GM23338 (cell line): ENCODE measurements around the gene SPART. TPM values are rescaled to one million over a fixed set of nuclear protein-coding genes. Genes with fewer than 3 reads are reported as not detected.

Source experiments
- ATAC-seq: fragments of 200-7000 bp; cut with Tn5 transposase; 3 replicates; pipeline ENCODE4 v1.9.1; 2020
- DNase-seq: peaks from one replicate; pipeline ENCODE4 v3.0.0-alpha.2; 2015; ENCODE audit warnings: low spot score
- H2AFZ ChIP-seq: fragments of 200-600 bp; sonication (generic); 2 replicates; pipeline ENCODE4 v1.8.0; 2016; ENCODE audit warnings: antibody characterized with exemption, mild to moderate bottlenecking, moderate library complexity
- H3F3A ChIP-seq: fragments of 200-600 bp; sonication (generic); replicated peaks from 2 replicates; pipeline ENCODE4 v1.8.0; 2017; ENCODE audit warnings: antibody characterized with exemption, mixed run types, low read depth
- H3K27ac ChIP-seq: fragments of 200-600 bp; sonication (generic); 2 replicates; pipeline ENCODE4 v1.6.1; 2016; ENCODE audit warnings: low read depth
- H3K27me3 ChIP-seq: fragments of 200-600 bp; sonication (generic); 2 replicates; pipeline ENCODE4 v1.8.0; 2016; ENCODE audit warnings: mild to moderate bottlenecking, mixed run types, moderate library complexity; ENCODE audit not compliant: insufficient read depth
- H3K36me3 ChIP-seq: fragments of 200-600 bp; sonication (generic); 2 replicates; pipeline ENCODE4 v1.8.0; 2016; ENCODE audit warnings: mild to moderate bottlenecking; ENCODE audit not compliant: insufficient read depth
- H3K4me1 ChIP-seq: fragments of 200-600 bp; sonication (generic); 2 replicates; pipeline ENCODE4 v1.8.0; 2016; ENCODE audit warnings: mild to moderate bottlenecking, moderate library complexity; ENCODE audit not compliant: insufficient read depth
- H3K4me2 ChIP-seq: fragments of 200-600 bp; sonication (generic); 2 replicates; pipeline ENCODE4 v1.7.1; 2017; ENCODE audit warnings: mixed run types
- H3K4me3 ChIP-seq: fragments of 200-600 bp; sonication (generic); 2 replicates; pipeline ENCODE4 v1.6.1; 2016; ENCODE audit warnings: mixed run types
- H3K79me2 ChIP-seq: fragments of 200-600 bp; sonication (generic); replicated peaks from 2 replicates; pipeline ENCODE4 v1.8.0; 2017; ENCODE audit warnings: mild to moderate bottlenecking; ENCODE audit not compliant: insufficient read depth
- H3K9me2 ChIP-seq: fragments of 200-600 bp; sonication (generic); 2 replicates; pipeline ENCODE4 v1.8.0; 2017; ENCODE audit not compliant: insufficient read depth
- H4K20me1 ChIP-seq: fragments of 200-600 bp; sonication (generic); replicated peaks from 2 replicates; pipeline ENCODE4 v1.8.0; 2017; ENCODE audit warnings: mild to moderate bottlenecking; ENCODE audit not compliant: insufficient read depth
- H3K27ac Mint-ChIP-seq: 2 replicates; pipeline ENCODE4 v1.8.0; 2020; ENCODE audit warnings: inconsistent platforms, mild to moderate bottlenecking, moderate library complexity, mixed read lengths
- H3K27me3 Mint-ChIP-seq: 3 replicates; pipeline ENCODE4 v1.8.0; 2022; ENCODE audit warnings: low read depth, mild to moderate bottlenecking, moderate library complexity, mixed read lengths, inconsistent platforms; ENCODE audit not compliant: insufficient read depth, poor library complexity
- H3K36me3 Mint-ChIP-seq: 3 replicates; pipeline ENCODE4 v1.8.0; 2021; ENCODE audit warnings: low read depth, mild to moderate bottlenecking, inconsistent platforms, moderate library complexity, mixed read lengths
- H3K4me1 Mint-ChIP-seq: 3 replicates; pipeline ENCODE4 v1.8.0; 2020; ENCODE audit warnings: mild to moderate bottlenecking, inconsistent platforms, mixed read lengths
- H3K4me3 Mint-ChIP-seq: 3 replicates; pipeline ENCODE4 v1.8.0; 2021; ENCODE audit warnings: moderate library complexity, mild to moderate bottlenecking, inconsistent platforms, mixed read lengths
- H3K9me3 Mint-ChIP-seq: 3 replicates; pipeline ENCODE4 v1.8.0; 2020; ENCODE audit warnings: moderate library complexity, mild to moderate bottlenecking, inconsistent platforms, mixed read lengths
- EZH2 ChIP-seq: fragments of 200-600 bp; sonication (generic); IDR thresholded peaks from one replicate; pipeline ENCODE4 v1.8.0; 2017; ENCODE audit warnings: antibody characterized with exemption, mild to moderate bottlenecking, low read depth; ENCODE audit not compliant: unreplicated experiment
- EZH2phosphoT487 ChIP-seq: fragments of 200-600 bp; sonication (generic); IDR thresholded peaks from one replicate; pipeline ENCODE4 v1.8.1; 2018; ENCODE audit warnings: antibody characterized with exemption; ENCODE audit not compliant: unreplicated experiment
- NANOG ChIP-seq: IDR thresholded peaks from 2 replicates; pipeline ENCODE4 v1.6.1; 2016; ENCODE audit warnings: antibody characterized with exemption, borderline replicate concordance
- POLR2AphosphoS5 ChIP-seq: IDR thresholded peaks from 2 replicates; pipeline ENCODE4 v1.6.1; 2016; ENCODE audit warnings: antibody characterized with exemption, low read depth
- STAT1 ChIP-seq: IDR thresholded peaks from one replicate; pipeline ENCODE4 v1.6.1; 2016; ENCODE audit warnings: antibody characterized with exemption; ENCODE audit not compliant: unreplicated experiment
- ZNF331 ChIP-seq: fragments of 250-450 bp; sonication (Bioruptor Pico); IDR thresholded peaks from 2 replicates; pipeline ENCODE4 v1.5.0; 2020; ENCODE audit warnings: low read depth, mild to moderate bottlenecking, moderate library complexity
- polyA plus RNA-seq: library from polyadenylated mRNA; unstranded; fragments of >200 nt; fragmentation: Nextera tagmentation; extraction: Ambion mirVana; gene quantifications from 2 replicates; pipeline ENCODE4 v1.2.1, GENCODE V29; 2016
- total RNA-seq: library from RNA; depleted of rRNA; stranded (reverse); fragments of >200 nt; shearing (Covaris generic); gene quantifications from 2 replicates; pipeline ENCODE4 v1.2.3, GENCODE V29; 2014
- TF ChIP-seq, protein P1 (sequence below): IDR thresholded peaks from one replicate; pipeline ENCODE4 v1.6.1; 2018; ENCODE audit warnings: antibody characterized with exemption; ENCODE audit not compliant: unreplicated experiment
- TF ChIP-seq, protein P2 (sequence below), 2 experiments: fragments of 200-600 bp in 1 of 2; sonication (generic) in 1 of 2; conservative IDR thresholded peaks; 2 replicates each; pipeline versions ENCODE4 v1.5.1 to v1.6.1; 2016 to 2017; ENCODE audit warnings: antibody characterized with exemption in 2 of 2, low read depth in 2 of 2, mild to moderate bottlenecking in 2 of 2, moderate library complexity in 1 of 2

SPART gene
- total and polyA plus RNA-seq, 2 experiments from 2014 or later = 109 to 116 TPM

- TF ChIP-seq, protein P1, sequence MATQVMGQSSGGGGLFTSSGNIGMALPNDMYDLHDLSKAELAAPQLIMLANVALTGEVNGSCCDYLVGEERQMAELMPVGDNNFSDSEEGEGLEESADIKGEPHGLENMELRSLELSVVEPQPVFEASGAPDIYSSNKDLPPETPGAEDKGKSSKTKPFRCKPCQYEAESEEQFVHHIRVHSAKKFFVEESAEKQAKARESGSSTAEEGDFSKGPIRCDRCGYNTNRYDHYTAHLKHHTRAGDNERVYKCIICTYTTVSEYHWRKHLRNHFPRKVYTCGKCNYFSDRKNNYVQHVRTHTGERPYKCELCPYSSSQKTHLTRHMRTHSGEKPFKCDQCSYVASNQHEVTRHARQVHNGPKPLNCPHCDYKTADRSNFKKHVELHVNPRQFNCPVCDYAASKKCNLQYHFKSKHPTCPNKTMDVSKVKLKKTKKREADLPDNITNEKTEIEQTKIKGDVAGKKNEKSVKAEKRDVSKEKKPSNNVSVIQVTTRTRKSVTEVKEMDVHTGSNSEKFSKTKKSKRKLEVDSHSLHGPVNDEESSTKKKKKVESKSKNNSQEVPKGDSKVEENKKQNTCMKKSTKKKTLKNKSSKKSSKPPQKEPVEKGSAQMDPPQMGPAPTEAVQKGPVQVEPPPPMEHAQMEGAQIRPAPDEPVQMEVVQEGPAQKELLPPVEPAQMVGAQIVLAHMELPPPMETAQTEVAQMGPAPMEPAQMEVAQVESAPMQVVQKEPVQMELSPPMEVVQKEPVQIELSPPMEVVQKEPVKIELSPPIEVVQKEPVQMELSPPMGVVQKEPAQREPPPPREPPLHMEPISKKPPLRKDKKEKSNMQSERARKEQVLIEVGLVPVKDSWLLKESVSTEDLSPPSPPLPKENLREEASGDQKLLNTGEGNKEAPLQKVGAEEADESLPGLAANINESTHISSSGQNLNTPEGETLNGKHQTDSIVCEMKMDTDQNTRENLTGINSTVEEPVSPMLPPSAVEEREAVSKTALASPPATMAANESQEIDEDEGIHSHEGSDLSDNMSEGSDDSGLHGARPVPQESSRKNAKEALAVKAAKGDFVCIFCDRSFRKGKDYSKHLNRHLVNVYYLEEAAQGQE = no peak
- no peak for TF ChIP-seq EZH2
- TF ChIP-seq NANOG = no peak
Observed at GRCh38 chr13:36369268-36370107, 23.3 kb upstream of the SPART start (continued).

GRCh38 chr13:36366031-36366430 is 19.8 kb upstream of the SPART start:
- Mint-ChIP-seq H3K27me3 (no peaks in the 10 kb centered on the region), H3K27ac (no peak overlapping the region), H3K36me3 (no peaks in the 10 kb centered on the region; the same call in 2 of the 3 replicates), H3K4me1 (no peaks in the 10 kb centered on the region), H3K4me3 (no peak overlapping the region), H3K9me3 (no peaks in the 10 kb centered on the region)
- Histone ChIP-seq H3K36me3 (no peaks in the 10 kb centered on the region), H3K79me2 (no peaks in the 10 kb centered on the region), H4K20me1 (no peaks in the 10 kb centered on the region), H3K4me3 (no peak overlapping the region), H2AFZ (no peak overlapping the region), H3K27ac (no peak overlapping the region), H3K27me3 (no peaks in the 10 kb centered on the region), H3F3A (no peaks in the 10 kb centered on the region), H3K4me1 (no peaks in the 10 kb centered on the region), H3K9me2 (no peaks in the 10 kb centered on the region), H3K4me2 (no peak overlapping the region)
- DNase-seq = no peak
- TF ChIP-seq STAT1 (no peak), POLR2AphosphoS5 (no peak), EZH2 (no peak)
- no peak for ATAC-seq

DNA sequence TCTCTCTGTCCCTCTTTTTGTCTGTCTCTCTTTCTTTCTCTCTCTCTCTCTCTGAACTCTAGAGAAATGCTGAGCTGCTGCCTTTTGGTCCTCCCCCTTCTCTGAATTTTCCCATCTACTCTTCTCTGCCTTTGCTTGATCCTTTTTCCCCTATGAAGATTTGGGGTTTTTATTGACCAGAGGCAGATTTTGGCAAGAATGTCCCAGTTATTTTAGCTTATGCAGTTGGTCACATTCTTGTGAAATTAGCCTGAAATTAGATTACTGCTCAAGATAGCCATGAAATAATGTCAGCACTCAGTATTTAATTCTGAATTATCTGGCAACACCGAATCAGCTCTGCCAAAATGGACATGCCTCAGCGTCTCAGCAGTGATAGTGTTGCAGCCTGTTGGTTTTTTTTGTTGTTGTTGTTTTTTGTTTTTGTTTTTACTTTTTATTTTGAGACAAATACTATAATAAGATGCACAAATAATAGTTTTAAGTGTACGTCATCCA is 17.2 kb upstream of the SPART start:
- Histone ChIP-seq H3K27ac (no peak overlapping the region), H3K36me3 (no peaks in the 10 kb centered on the region), H3F3A (no peaks in the 10 kb centered on the region), H2AFZ (no peak overlapping the region), H3K4me1 (no peaks in the 10 kb centered on the region), H4K20me1 (no peaks in the 10 kb centered on the region), H3K79me2 (no peaks in the 10 kb centered on the region), H3K4me2 (no peak overlapping the region), H3K4me3 (no peak overlapping the region), H3K9me2 (no peaks in the 10 kb centered on the region), H3K27me3 (no peaks in the 10 kb centered on the region)
- Mint-ChIP-seq H3K36me3 (no peaks in the 10 kb centered on the region; the same call in 2 of the 3 replicates), H3K27me3 (no peaks in the 10 kb centered on the region), H3K4me1 (no peaks in the 10 kb centered on the region), H3K4me3 (no peak overlapping the region), H3K27ac (no peak overlapping the region), H3K9me3 (no peaks in the 10 kb centered on the region)
- DNase-seq = no peak
- no peak for ATAC-seq
- no peak for TF ChIP-seq EZH2phosphoT487
- TF ChIP-seq ZNF331 (CRISPR knock-in tag) = no peak
- TF ChIP-seq, protein P2, sequence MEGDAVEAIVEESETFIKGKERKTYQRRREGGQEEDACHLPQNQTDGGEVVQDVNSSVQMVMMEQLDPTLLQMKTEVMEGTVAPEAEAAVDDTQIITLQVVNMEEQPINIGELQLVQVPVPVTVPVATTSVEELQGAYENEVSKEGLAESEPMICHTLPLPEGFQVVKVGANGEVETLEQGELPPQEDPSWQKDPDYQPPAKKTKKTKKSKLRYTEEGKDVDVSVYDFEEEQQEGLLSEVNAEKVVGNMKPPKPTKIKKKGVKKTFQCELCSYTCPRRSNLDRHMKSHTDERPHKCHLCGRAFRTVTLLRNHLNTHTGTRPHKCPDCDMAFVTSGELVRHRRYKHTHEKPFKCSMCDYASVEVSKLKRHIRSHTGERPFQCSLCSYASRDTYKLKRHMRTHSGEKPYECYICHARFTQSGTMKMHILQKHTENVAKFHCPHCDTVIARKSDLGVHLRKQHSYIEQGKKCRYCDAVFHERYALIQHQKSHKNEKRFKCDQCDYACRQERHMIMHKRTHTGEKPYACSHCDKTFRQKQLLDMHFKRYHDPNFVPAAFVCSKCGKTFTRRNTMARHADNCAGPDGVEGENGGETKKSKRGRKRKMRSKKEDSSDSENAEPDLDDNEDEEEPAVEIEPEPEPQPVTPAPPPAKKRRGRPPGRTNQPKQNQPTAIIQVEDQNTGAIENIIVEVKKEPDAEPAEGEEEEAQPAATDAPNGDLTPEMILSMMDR (conservative IDR thresholded peaks at IDR 0.05; ENCODE audit: low read depth in 2 of 2) = no peak
- TF ChIP-seq EZH2 = no peak
